PFSK-1 (cell line): ENCODE results near the gene AUTS2.

ENCODE experiments used
- FOXP2 ChIP-seq: optimal IDR thresholded peaks from 2 replicates; pipeline ENCODE3; 2011; ENCODE audit warnings: borderline replicate concordance, control low read depth, inconsistent platforms; ENCODE audit not compliant: insufficient read depth; ENCODE audit errors: extremely low read length, extremely low read depth
- POLR2AphosphoS5 ChIP-seq: IDR thresholded peaks from 2 replicates; pipeline ENCODE4 v1.6.1; 2012; ENCODE audit warnings: low read depth, mild to moderate bottlenecking, control low read depth, low read length, moderate library complexity
- SIN3A ChIP-seq: IDR thresholded peaks from 2 replicates; pipeline ENCODE4 v1.6.1; 2012; ENCODE audit warnings: mild to moderate bottlenecking, low read length, moderate library complexity, borderline replicate concordance; ENCODE audit not compliant: insufficient read depth
- TAF1 ChIP-seq: IDR thresholded peaks from 2 replicates; pipeline ENCODE4 v1.6.1; 2012; ENCODE audit warnings: low read length, control low read depth, borderline replicate concordance; ENCODE audit not compliant: insufficient read depth
- TF ChIP-seq, protein P1 (sequence below), 2 experiments: IDR thresholded peaks; 2 replicates each; pipeline versions ENCODE4 v1.6.1 to v1.8.0; 2011 to 2012; ENCODE audit warnings: low read depth in 2 of 2, low read length in 2 of 2, control low read depth in 1 of 2, inconsistent platforms in 1 of 2, mild to moderate bottlenecking in 1 of 2, moderate library complexity in 1 of 2; ENCODE audit not compliant: insufficient read depth in 1 of 2

DNA sequence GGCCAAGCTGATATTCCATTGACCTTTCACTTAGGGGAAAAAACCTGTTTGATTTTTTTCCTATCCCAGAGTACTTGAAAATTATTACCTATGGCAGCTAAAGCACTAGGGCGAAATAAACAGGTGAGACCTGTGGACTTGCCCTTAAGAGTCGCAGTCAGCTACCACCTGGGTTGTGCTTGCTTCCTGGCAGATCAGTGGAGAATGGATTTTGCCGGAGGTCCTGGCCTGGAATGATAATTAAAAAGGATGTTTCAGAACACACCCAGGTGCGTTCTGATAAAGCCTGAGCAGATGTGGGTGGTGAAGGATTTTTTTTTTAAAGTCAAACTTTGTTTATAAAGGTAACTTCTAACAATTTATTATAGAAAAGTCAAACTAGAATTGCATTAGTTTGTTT lies 59.1 kb downstream of the AUTS2 start:
- no peak for TF ChIP-seq POLR2AphosphoS5
- TF ChIP-seq, protein P1, sequence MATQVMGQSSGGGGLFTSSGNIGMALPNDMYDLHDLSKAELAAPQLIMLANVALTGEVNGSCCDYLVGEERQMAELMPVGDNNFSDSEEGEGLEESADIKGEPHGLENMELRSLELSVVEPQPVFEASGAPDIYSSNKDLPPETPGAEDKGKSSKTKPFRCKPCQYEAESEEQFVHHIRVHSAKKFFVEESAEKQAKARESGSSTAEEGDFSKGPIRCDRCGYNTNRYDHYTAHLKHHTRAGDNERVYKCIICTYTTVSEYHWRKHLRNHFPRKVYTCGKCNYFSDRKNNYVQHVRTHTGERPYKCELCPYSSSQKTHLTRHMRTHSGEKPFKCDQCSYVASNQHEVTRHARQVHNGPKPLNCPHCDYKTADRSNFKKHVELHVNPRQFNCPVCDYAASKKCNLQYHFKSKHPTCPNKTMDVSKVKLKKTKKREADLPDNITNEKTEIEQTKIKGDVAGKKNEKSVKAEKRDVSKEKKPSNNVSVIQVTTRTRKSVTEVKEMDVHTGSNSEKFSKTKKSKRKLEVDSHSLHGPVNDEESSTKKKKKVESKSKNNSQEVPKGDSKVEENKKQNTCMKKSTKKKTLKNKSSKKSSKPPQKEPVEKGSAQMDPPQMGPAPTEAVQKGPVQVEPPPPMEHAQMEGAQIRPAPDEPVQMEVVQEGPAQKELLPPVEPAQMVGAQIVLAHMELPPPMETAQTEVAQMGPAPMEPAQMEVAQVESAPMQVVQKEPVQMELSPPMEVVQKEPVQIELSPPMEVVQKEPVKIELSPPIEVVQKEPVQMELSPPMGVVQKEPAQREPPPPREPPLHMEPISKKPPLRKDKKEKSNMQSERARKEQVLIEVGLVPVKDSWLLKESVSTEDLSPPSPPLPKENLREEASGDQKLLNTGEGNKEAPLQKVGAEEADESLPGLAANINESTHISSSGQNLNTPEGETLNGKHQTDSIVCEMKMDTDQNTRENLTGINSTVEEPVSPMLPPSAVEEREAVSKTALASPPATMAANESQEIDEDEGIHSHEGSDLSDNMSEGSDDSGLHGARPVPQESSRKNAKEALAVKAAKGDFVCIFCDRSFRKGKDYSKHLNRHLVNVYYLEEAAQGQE (IDR thresholded peaks at IDR 0.05; ENCODE audit: insufficient read depth in 1 of 2, low read depth in 2 of 2, low read length in 2 of 2) = no peak
- TF ChIP-seq TAF1 = no peak
- no peak for TF ChIP-seq SIN3A
- no peak for TF ChIP-seq FOXP2
